SK-N-MC (cell line): ENCODE measurements around the gene LENG9.

ENCODE experiments used
- EZH2 ChIP-seq: fragments of 200-600 bp; sonication (generic); IDR thresholded peaks from one replicate; pipeline ENCODE4 v1.6.1; 2017; ENCODE audit warnings: antibody characterized with exemption
- POLR2AphosphoS5 ChIP-seq: IDR thresholded peaks from 2 replicates; pipeline ENCODE4 v1.6.1; 2012; ENCODE audit warnings: mild to moderate bottlenecking, low read depth, low read length, borderline replicate concordance

GRCh38 chr19:54475706-54476105 is 12.1 kb upstream of the LENG9 start:
- TF ChIP-seq EZH2, result no peak
- TF ChIP-seq POLR2AphosphoS5, result no peak
